Left ventricle myocardium inferior (tissue), 1 donor: ENCODE data around the gene KRTAP5-1. TPM values are rescaled to one million over a fixed set of nuclear protein-coding genes. Genes with fewer than 3 reads are reported as not detected.
"Not testable (repeated sequence)": the region's sequence is repeated elsewhere in the genome, so short reads cannot be mapped to it uniquely, and the experiment has no call there.

Source experiments
- DNase-seq: peaks from one replicate; pipeline ENCODE4 v3.0.0-alpha.2; 2020
- H3K27ac ChIP-seq: fragments of 200-600 bp; replicated peaks from 2 replicates; pipeline ENCODE4 v1.8.0; 2021
- H3K27me3 ChIP-seq: fragments of 200-600 bp; 2 replicates; pipeline ENCODE4 v1.8.0; 2021; ENCODE audit warnings: low read depth
- H3K36me3 ChIP-seq: fragments of 200-600 bp; 2 replicates; pipeline ENCODE4 v1.8.0; 2021
- H3K4me1 ChIP-seq: fragments of 200-600 bp; 2 replicates; pipeline ENCODE4 v1.8.0; 2021
- H3K4me3 ChIP-seq: fragments of 200-600 bp; 2 replicates; pipeline ENCODE4 v1.8.0; 2021; ENCODE audit warnings: mild to moderate bottlenecking, moderate library complexity
- H3K9me3 ChIP-seq: fragments of 200-600 bp; replicated peaks from 2 replicates; pipeline ENCODE4 v1.8.0; 2021
- intact Hi-C: fragments of 100-400 bp; cut with micrococcal nuclease; formaldehyde crosslinking; loops from one replicate; pipeline ENCODE4 v1.11.0; 2022
- total RNA-seq: library from RNA; stranded (reverse); fragmentation: NEBNext Ultra II Directional; extraction: Animal tissue kit (Norgen Biotek cat#: 25700); gene quantifications from one replicate; pipeline ENCODE4 v1.2.1, GENCODE V29; 2021
- TF ChIP-seq, protein P1 (sequence below): fragments of 200-600 bp; IDR thresholded peaks from 2 replicates; pipeline ENCODE4 v1.8.0; 2021; ENCODE audit warnings: antibody characterized with exemption, mild to moderate bottlenecking, borderline replicate concordance
- donor health status: DM: no; HTN: yes; CAD: no; lungs with severe emphysema.

Gene KRTAP5-1
- total RNA-seq, 1 donor from 2014 or later, result not detected

DNA sequence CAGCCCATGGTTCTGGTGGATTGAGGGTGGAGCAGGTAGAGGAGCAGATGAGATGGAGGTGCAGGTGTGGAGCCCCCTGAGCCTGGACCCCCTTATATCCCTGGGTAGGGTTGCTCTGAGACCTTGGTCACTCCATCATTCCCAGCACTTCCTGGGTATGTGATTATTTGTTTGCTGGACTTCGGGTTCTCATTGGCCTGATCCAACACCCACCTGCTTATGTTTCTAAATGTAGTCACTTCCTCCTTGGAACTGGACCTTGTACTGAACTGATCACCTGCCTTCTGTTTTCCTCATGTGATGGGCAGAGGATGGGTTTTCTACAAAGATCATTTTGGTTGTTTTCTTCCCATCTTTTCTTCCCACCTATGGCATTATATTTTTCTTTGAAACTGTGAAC lies 37.0 kb upstream of the KRTAP5-1 start, which contains the start of gene KRTAP5-4:
Gene KRTAP5-4 (minus strand): TSS at position 53 of the 400 bp plus-strand sequence. CDS start 45 bp downstream, at position 8.
- TF ChIP-seq, protein P1, sequence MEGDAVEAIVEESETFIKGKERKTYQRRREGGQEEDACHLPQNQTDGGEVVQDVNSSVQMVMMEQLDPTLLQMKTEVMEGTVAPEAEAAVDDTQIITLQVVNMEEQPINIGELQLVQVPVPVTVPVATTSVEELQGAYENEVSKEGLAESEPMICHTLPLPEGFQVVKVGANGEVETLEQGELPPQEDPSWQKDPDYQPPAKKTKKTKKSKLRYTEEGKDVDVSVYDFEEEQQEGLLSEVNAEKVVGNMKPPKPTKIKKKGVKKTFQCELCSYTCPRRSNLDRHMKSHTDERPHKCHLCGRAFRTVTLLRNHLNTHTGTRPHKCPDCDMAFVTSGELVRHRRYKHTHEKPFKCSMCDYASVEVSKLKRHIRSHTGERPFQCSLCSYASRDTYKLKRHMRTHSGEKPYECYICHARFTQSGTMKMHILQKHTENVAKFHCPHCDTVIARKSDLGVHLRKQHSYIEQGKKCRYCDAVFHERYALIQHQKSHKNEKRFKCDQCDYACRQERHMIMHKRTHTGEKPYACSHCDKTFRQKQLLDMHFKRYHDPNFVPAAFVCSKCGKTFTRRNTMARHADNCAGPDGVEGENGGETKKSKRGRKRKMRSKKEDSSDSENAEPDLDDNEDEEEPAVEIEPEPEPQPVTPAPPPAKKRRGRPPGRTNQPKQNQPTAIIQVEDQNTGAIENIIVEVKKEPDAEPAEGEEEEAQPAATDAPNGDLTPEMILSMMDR, result no peak
- Histone ChIP-seq H3K27me3 (peaks cover 49% of the 10 kb centered on the region), H3K4me1 (no peaks in the 10 kb centered on the region), H3K27ac (no peak within 1 kb of the TSS), H3K9me3 (no peaks in the 10 kb centered on the region), H3K4me3 (no peak within 1 kb of the TSS), H3K36me3 (no peaks in the 10 kb centered on the region)
- intact Hi-C loops, result no loop called here
- no peak for DNase-seq

- no peak overlapping the region for H3K4me3 ChIP-seq
- intact Hi-C loops, result no loop called here
- H3K36me3 ChIP-seq, result no peaks in the 10 kb centered on the region
- DNase-seq, result no peak
- TF ChIP-seq, protein P1, result no peak
- H3K27ac ChIP-seq, result no peak overlapping the region
- H3K27me3 ChIP-seq, result peaks cover 69% of the 10 kb centered on the region
- no peaks in the 10 kb centered on the region for H3K4me1 ChIP-seq
- H3K9me3 ChIP-seq, result no peaks in the 10 kb centered on the region
Observed at GRCh38 chr11:1619449-1619848, 34.4 kb upstream of the KRTAP5-1 start.

DNA sequence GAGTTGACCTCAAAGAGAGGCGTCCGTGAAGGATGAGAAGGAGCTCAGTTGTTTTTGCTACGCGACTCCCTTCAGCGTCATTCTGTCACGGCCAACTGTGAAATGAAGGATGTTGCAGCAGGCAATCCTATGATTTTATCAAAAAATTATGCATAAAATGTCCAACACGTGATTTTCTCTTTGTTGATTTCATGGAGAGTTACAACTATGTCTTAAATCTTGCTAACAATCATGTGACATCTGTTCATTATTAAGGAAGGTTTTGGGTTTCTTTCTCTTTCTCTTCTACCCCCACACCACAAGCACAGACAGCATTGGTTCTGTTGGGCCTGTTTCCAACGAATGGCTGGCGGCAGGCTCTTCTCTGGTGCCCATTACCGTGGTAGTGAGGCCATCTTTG lies 33.1 kb upstream of the KRTAP5-1 start:
- H3K9me3 ChIP-seq, result no peaks in the 10 kb centered on the region
- no peak for DNase-seq
- H3K36me3 ChIP-seq, result no peaks in the 10 kb centered on the region
- intact Hi-C loops, result no loop called here
- no peak overlapping the region for H3K4me3 ChIP-seq
- TF ChIP-seq, protein P1, result no peak
- H3K27me3 ChIP-seq, result peaks cover 81% of the 10 kb centered on the region
- H3K27ac ChIP-seq, result no peak overlapping the region
- no peaks in the 10 kb centered on the region for H3K4me1 ChIP-seq

- TF ChIP-seq, protein P1, result no peak
- Histone ChIP-seq H3K27me3 (peaks cover 41% of the 10 kb centered on the region), H3K36me3 (no peaks in the 10 kb centered on the region)
Observed at GRCh38 chr11:1608363-1608762, 23.3 kb upstream of the KRTAP5-1 start, which contains the start of gene KRTAP5-3. KRTAP5-3 (minus strand) TSS chr11:1608463; CDS start chr11:1608385, 78 bp downstream.

GRCh38 chr11:1607901-1608300 lies 22.8 kb upstream of the KRTAP5-1 start:
- H3K27me3 ChIP-seq, result peaks cover 44% of the 10 kb centered on the region
- H3K9me3 ChIP-seq, H3K36me3 ChIP-seq, H3K4me1 ChIP-seq, intact Hi-C loops, H3K4me3 ChIP-seq, H3K27ac ChIP-seq, DNase-seq: not testable (repeated sequence)

More at GRCh38 chr11:1608363-1608762, 23.3 kb upstream of the KRTAP5-1 start, which contains the start of gene KRTAP5-3:
- H3K27ac ChIP-seq, result no peak within 1 kb of the TSS
- no peaks in the 10 kb centered on the region for H3K9me3 ChIP-seq
- no peak within 1 kb of the TSS for H3K4me3 ChIP-seq
- intact Hi-C loops, result no loop called here
- DNase-seq, result no peak
- peaks cover 9% of the 10 kb centered on the region for H3K4me1 ChIP-seq

DNA sequence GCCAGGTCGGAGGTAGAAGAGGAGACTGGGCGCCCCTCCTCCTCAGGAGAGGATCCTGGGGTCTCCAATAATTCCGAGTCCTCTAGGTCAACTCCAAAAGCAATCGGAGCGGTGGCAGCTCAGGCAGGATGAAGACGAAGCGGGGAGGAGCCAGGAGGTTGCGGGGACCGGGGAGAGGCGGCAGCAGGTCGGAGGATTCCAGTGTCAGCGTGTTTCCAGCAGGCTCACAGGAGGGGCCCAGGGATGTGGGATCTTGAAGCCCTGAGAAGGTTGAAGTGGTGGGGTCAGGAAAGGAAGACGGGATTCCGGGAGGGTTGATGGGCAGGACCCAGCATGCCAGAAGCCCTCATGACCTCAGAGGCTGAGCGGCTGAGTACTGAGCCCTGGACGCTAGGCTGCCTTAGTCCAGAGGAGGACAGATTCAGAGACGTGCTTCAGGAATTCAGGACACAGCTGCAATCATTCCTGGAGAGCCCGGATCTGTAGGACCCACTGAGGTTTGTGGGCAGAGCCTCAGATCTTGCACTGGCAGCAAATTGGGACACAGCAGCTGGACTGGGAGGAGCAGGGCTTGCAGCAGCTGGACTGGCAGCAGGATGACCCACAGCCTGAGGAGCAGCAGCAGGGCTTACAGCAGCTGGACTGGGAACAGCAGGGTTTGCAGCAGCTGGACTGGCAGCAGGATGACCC lies 22.2 kb upstream of the KRTAP5-1 start:
- H3K27ac ChIP-seq, H3K4me3 ChIP-seq, H3K9me3 ChIP-seq, H3K36me3 ChIP-seq, DNase-seq, intact Hi-C loops, H3K4me1 ChIP-seq: not testable (repeated sequence)
- H3K27me3 ChIP-seq, result peaks cover 50% of the 10 kb centered on the region

- H3K36me3 ChIP-seq, H3K27ac ChIP-seq, H3K4me3 ChIP-seq, H3K9me3 ChIP-seq, DNase-seq, intact Hi-C loops, H3K4me1 ChIP-seq: not testable (repeated sequence)
- peaks cover 58% of the 10 kb centered on the region for H3K27me3 ChIP-seq
Observed at GRCh38 chr11:1605923-1606322, 20.8 kb upstream of the KRTAP5-1 start.
